ENCODE results near the gene THEM4.

GRCh38 chr1:151858030-151858746, 51.1 kb downstream of the THEM4 start:
- TF ChIP-seq, protein P1, sequence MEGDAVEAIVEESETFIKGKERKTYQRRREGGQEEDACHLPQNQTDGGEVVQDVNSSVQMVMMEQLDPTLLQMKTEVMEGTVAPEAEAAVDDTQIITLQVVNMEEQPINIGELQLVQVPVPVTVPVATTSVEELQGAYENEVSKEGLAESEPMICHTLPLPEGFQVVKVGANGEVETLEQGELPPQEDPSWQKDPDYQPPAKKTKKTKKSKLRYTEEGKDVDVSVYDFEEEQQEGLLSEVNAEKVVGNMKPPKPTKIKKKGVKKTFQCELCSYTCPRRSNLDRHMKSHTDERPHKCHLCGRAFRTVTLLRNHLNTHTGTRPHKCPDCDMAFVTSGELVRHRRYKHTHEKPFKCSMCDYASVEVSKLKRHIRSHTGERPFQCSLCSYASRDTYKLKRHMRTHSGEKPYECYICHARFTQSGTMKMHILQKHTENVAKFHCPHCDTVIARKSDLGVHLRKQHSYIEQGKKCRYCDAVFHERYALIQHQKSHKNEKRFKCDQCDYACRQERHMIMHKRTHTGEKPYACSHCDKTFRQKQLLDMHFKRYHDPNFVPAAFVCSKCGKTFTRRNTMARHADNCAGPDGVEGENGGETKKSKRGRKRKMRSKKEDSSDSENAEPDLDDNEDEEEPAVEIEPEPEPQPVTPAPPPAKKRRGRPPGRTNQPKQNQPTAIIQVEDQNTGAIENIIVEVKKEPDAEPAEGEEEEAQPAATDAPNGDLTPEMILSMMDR (IDR thresholded peaks at IDR 0.05 in 8 of 11, conservative IDR thresholded peaks at IDR 0.05 in 3 of 11) = no peak
- no peak for TF ChIP-seq POLR2A (IDR thresholded peaks at IDR 0.05)
- TF ChIP-seq POLR2AphosphoS5 (IDR thresholded peaks at IDR 0.05) = no peak
